Upper lobe of left lung (tissue), 4 donors: ENCODE measurements around the gene RYR3.

ENCODE experiments used
- CTCF ChIP-seq, 6 experiments: fragments of 450-650 bp in 4 of 6; fragments of 200-600 bp in 2 of 6; sonication (generic) in 2 of 6; IDR thresholded peaks; one replicate each; pipeline ENCODE4 v1.5.1; 2016 to 2019; ENCODE audit warnings: antibody characterized with exemption in 6 of 6
- POLR2A ChIP-seq, 4 donors: fragments of 450-650 bp; IDR thresholded peaks; one replicate each; pipeline ENCODE4 v1.5.1; 2016 to 2017; ENCODE audit warnings: antibody characterized with exemption in 4 of 4, mild to moderate bottlenecking in 2 of 4
- POLR2AphosphoS5 ChIP-seq, 2 donors: sonication (generic); formaldehyde crosslinking; IDR thresholded peaks; one replicate each; pipeline ENCODE4 v1.5.1; 2017; ENCODE audit warnings: antibody characterized with exemption in 2 of 2

- TF ChIP-seq CTCF (IDR thresholded peaks at IDR 0.05) (no peak), POLR2A (IDR thresholded peaks at IDR 0.05) (no peak), POLR2AphosphoS5 (IDR thresholded peaks at IDR 0.05) (no peak)
Observed at GRCh38 chr15:33310481-33311311, at the start of gene RYR3.
